ENCODE results near the gene CD59. TPM values are rescaled to one million over a fixed set of nuclear protein-coding genes. Genes with fewer than 3 reads are reported as not detected.

Gene CD59
- total and polyA plus RNA-seq, 9 of the 15 experiments (the other 6 are each of a cell fraction or from before 2014, with no cell fraction given): 38.1 to 338 (median 173) TPM

- no peak for TF ChIP-seq PRDM10 (IDR thresholded peaks at IDR 0.05; ENCODE audit: partially characterized antibody)
- no peak for TF ChIP-seq E2F8 (IDR thresholded peaks at IDR 0.05; ENCODE audit: low read depth, partially characterized antibody)
These were observed 39.7 kb upstream of the CD59 start (continued) for GRCh38 chr11:33775832-33776470.

DNA sequence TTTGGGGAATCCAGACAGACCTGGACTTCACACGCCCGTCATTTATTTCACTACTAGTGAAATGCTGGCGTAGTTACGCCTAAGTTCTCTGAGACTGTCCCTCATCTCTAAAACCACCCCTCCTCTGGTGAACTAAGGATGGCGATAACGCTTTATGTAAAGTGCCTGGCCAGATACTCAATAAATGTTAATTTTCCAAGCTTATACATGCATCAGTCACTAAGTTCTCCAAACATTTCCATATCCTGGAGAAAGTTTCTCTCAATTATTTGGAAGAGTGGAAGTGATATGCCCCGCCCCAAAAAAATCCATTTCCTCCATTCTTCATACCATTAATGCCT is 39.2 kb upstream of the CD59 start:
- Histone ChIP-seq H3K4me3 (no peak overlapping the region), H3K9me3 (replicated peaks; ENCODE audit: control insufficient read depth, insufficient read depth, low read depth, low read length) (no peaks in the 10 kb centered on the region), H3K9ac (ENCODE audit: insufficient read depth in 1 of 2, low read depth in 2 of 2, low read length in 2 of 2) (no peak overlapping the region), H2AFZ (ENCODE audit: low read depth, low read length) (no peak overlapping the region), H3K36me3 (ENCODE audit: control insufficient read depth, insufficient read depth, low read length) (peaks cover 1% of the 10 kb centered on the region; the same call in 1 of the 3 replicates), H3K4me2 (ENCODE audit: insufficient read depth, low read length) (no peak overlapping the region), H3K9me1 (ENCODE audit: control insufficient read depth, insufficient read depth, low read length) (no peaks in the 10 kb centered on the region), H3K27ac (ENCODE audit: extremely low read depth, low read depth, low read length) (no peak overlapping the region), H3K79me2 (ENCODE audit: control insufficient read depth, insufficient read depth, low read length) (peaks cover 27% of the 10 kb centered on the region), H3K27me3 (ENCODE audit: control insufficient read depth in 2 of 2, insufficient read depth in 2 of 2, low read length in 2 of 2) (peaks cover 19 to 21% of the 10 kb centered on the region in 2 experiments), H3K4me1 (replicated peaks in 1 of 2; ENCODE audit: control insufficient read depth in 2 of 2, insufficient read depth in 2 of 2, low read length in 2 of 2) (peaks cover 18 to 23% of the 10 kb centered on the region in 2 experiments; a peak in 4 of 5 replicates), H4K20me1 (replicated peaks; ENCODE audit: control insufficient read depth, insufficient read depth, low read length) (0 out of 2 replicates have a peak, but pooled peaks cover 7% of the 10 kb centered on the region)
- ChIA-PET POLR2A (interaction anchor here (0.8 to 1.1 kb wide), 2 partner anchors 19 to 205 kb away, joined by 3 read pairs; no protein-coding TSS in a partner anchor), CTCF (ENCODE audit: low intra/inter-chr PET ratio) (no interaction called here)
- TF ChIP-seq CBX2 (IDR thresholded peaks at IDR 0.05; ENCODE audit: insufficient read depth, low read length, poor library complexity, severe bottlenecking) (peak; percentile 96), LEF1 (IDR thresholded peaks at IDR 0.05) (no peak)
- FAIRE-seq (no peak), DNase-seq (ENCODE audit: extremely low read depth in 1 of 4, low spot score in 3 of 4) (no peak), ATAC-seq (no peak)
- in situ Hi-C loops (cut with MboI) (no loop called here), intact Hi-C loops (cut with micrococcal nuclease) (no loop called here)
- BruUV-seq (replicated peaks): no TSS peak
- 31% methylated on average over 7 of the region's 7 CpGs for WGBS (ENCODE audit: insufficient coverage, low coverage, missing lambda C conversion rate)

Data from K562 (cell line).